Esophagus squamous epithelium (tissue), 5 donors: ENCODE data around the gene UTRN. TPM values are rescaled to one million over a fixed set of nuclear protein-coding genes. Genes with fewer than 3 reads are reported as not detected.

Experiments used
- DNase-seq: peaks from one replicate; lab custom pipeline; 2025; lab: John Stamatoyannopoulos, UW
- H3K27ac ChIP-seq, 4 donors: fragments of 200-600 bp; sonication (generic); one replicate each; pipeline ENCODE4 v1.5.1; 2016 to 2019; ENCODE audit warnings: mild to moderate bottlenecking in 1 of 4
- H3K27me3 ChIP-seq, 4 donors: fragments of 200-600 bp; sonication (generic); 1 replicate in 3 of 4; 2 replicates in 1 of 4; pipeline versions ENCODE4 v1.5.1 to v1.6.0; 2017 to 2021; ENCODE audit warnings: antibody characterized with exemption in 1 of 4
- H3K36me3 ChIP-seq, 3 donors: fragments of 200-600 bp; sonication (generic); one replicate each; pipeline ENCODE4 v1.5.1; 2016 to 2019
- H3K4me1 ChIP-seq, 3 donors: fragments of 200-600 bp; sonication (generic); one replicate each; pipeline ENCODE4 v1.5.1; 2017 to 2019
- H3K4me3 ChIP-seq, 4 donors: fragments of 200-600 bp; sonication (generic); 1 replicate in 3 of 4; 2 replicates in 1 of 4; pipeline ENCODE4 v1.5.1; 2016 to 2019; ENCODE audit warnings: mild to moderate bottlenecking in 2 of 4, moderate library complexity in 1 of 4
- H3K9me3 ChIP-seq, 3 donors: fragments of 200-600 bp; sonication (generic); one replicate each; pipeline ENCODE4 v1.5.1; 2016 to 2019
- CTCF ChIP-seq, 6 experiments: fragments of 450-650 bp in 4 of 6; fragments of 200-600 bp in 2 of 6; sonication (generic) in 2 of 6; IDR thresholded peaks; one replicate each; pipeline ENCODE4 v1.5.1; 2016 to 2019; ENCODE audit warnings: antibody characterized with exemption in 6 of 6, mild to moderate bottlenecking in 4 of 6, moderate library complexity in 4 of 6
- POLR2A ChIP-seq, 4 donors: fragments of 450-650 bp; IDR thresholded peaks; one replicate each; pipeline ENCODE4 v1.6.1; 2017; ENCODE audit warnings: antibody characterized with exemption in 4 of 4, mild to moderate bottlenecking in 4 of 4, moderate library complexity in 3 of 4
- WGBS, 2 donors: methylation state at CpG; one replicate each; pipeline ENCODE4 v1.1.5; 2018; 5-methylcytosine and 5-hydroxymethylcytosine counted together
- intact Hi-C: fragments of 100-400 bp; cut with DNase I; formaldehyde crosslinking; loops from one replicate; pipeline ENCODE4 v1.15.0; 2022
- total RNA-seq, 4 donors: library from RNA; depleted of rRNA; stranded (reverse); fragments of >200 nt; gene quantifications; one replicate each; pipeline ENCODE4 v1.1.0, GENCODE V29; 2016
- donor health status: DM: yes; HTN: yes; CAD: no.

Gene UTRN
- total RNA-seq, 4 donors from 2014 or later = 43.8 to 148 (median 69.8) TPM

- H3K36me3 ChIP-seq = no peaks in the 10 kb centered on the region
- 85 to 90% methylated on average over 2 to 4 of the region's 4 CpGs for WGBS, 2 donors
- DNase-seq = no peak
Measured at GRCh38 chr6:144278659-144279314, 6.3 kb upstream of the UTRN start.

GRCh38 chr6:144279484-144280150 lies 5.5 kb upstream of the UTRN start:
- TF ChIP-seq POLR2A (IDR thresholded peaks at IDR 0.05) = no peak
- no peak for TF ChIP-seq CTCF (IDR thresholded peaks at IDR 0.05)
- Histone ChIP-seq H3K36me3 (no peaks in the 10 kb centered on the region), H3K9me3 (no peaks in the 10 kb centered on the region), H3K27ac (no peak overlapping the region), H3K4me3 (no peak overlapping the region), H3K4me1 (peaks cover 0 to 21% (median 4%) of the 10 kb centered on the region in 3 donors), H3K27me3 (no peaks in the 10 kb centered on the region)
- 67 to 81% methylated on average over 2 of the region's 2 CpGs for WGBS, 2 donors
- intact Hi-C loops = no loop called here
- DNase-seq = no peak

More at GRCh38 chr6:144278659-144279314, 6.3 kb upstream of the UTRN start:
- Histone ChIP-seq H3K27me3 (no peaks in the 10 kb centered on the region), H3K27ac (no peak overlapping the region), H3K4me1 (peaks cover 0 to 13% (median 4%) of the 10 kb centered on the region in 3 donors), H3K4me3 (no peak overlapping the region), H3K9me3 (no peaks in the 10 kb centered on the region)
- intact Hi-C loops = no loop called here
- TF ChIP-seq CTCF (IDR thresholded peaks at IDR 0.05) = no peak
- TF ChIP-seq POLR2A (IDR thresholded peaks at IDR 0.05) = no peak

- Histone ChIP-seq H3K36me3 (no peaks in the 10 kb centered on the region), H3K4me3 (peak overlapping the region; percentile 80 to 86 (median 82)), H3K9me3 (no peaks in the 10 kb centered on the region), H3K27ac (peak overlapping the region; percentile 90 to 97 (median 94)), H3K27me3 (peaks cover 0 to 7% (median 0%) of the 10 kb centered on the region in 4 donors), H3K4me1 (peaks cover 0 to 48% (median 10%) of the 10 kb centered on the region in 3 donors)
- no peak for TF ChIP-seq POLR2A (IDR thresholded peaks at IDR 0.05)
- TF ChIP-seq CTCF (IDR thresholded peaks at IDR 0.05) = peak in 2 of 6 experiments; percentile 19 to 27
- WGBS, 2 donors = 8 to 13% methylated on average over 13 of the region's 13 CpGs
- intact Hi-C loops = no loop called here
- no peak for DNase-seq
Measured at GRCh38 chr6:144283646-144284477, 1.3 kb upstream of the UTRN start.

GRCh38 chr6:144284478-144284782 lies 705 bp upstream of the UTRN start:
- H3K27me3 ChIP-seq = peaks cover 0 to 7% (median 0%) of the 10 kb centered on the region in 4 donors
- H3K4me3 ChIP-seq = peak overlapping the region; percentile 80 to 86 (median 82)
- no peaks in the 10 kb centered on the region for H3K36me3 ChIP-seq
- no peak for DNase-seq
- 1 to 3% methylated on average over 7 of the region's 7 CpGs for WGBS, 2 donors
- intact Hi-C loops = no loop called here
- H3K27ac ChIP-seq = peak overlapping the region; percentile 90 to 97 (median 94)
- H3K4me1 ChIP-seq = peaks cover 0 to 45% (median 10%) of the 10 kb centered on the region in 3 donors
- no peaks in the 10 kb centered on the region for H3K9me3 ChIP-seq
- no peak for TF ChIP-seq POLR2A (IDR thresholded peaks at IDR 0.05)
- TF ChIP-seq CTCF (IDR thresholded peaks at IDR 0.05) = no peak

GRCh38 chr6:144285548-144285797 lies 338 bp downstream of the UTRN start:
- WGBS, 2 donors = 0 to 1% methylated on average over 10 to 13 of the region's 15 CpGs
- TF ChIP-seq CTCF (IDR thresholded peaks at IDR 0.05) (no peak), POLR2A (IDR thresholded peaks at IDR 0.05) (no peak)
- H3K4me3 ChIP-seq = peak overlapping the region; percentile 80 to 86 (median 82)
- peaks cover 0 to 45% (median 10%) of the 10 kb centered on the region in 3 donors for H3K4me1 ChIP-seq
- no peaks in the 10 kb centered on the region for H3K36me3 ChIP-seq
- peak overlapping the region; percentile 90 to 97 (median 94) for H3K27ac ChIP-seq
- intact Hi-C loops = no loop called here
- H3K27me3 ChIP-seq = peaks cover 0 to 7% (median 0%) of the 10 kb centered on the region in 4 donors
- H3K9me3 ChIP-seq = no peaks in the 10 kb centered on the region
- no peak for DNase-seq
